VCaP (cell line): Measurements from ENCODE around the gene IER3IP1.

Experiments used
- H3K27ac ChIP-seq: fragments of 450-650 bp; 2 replicates; pipeline ENCODE4 v1.5.1; 2017
- TF ChIP-seq, protein P1 (sequence below): fragments of 450-650 bp; conservative IDR thresholded peaks from 2 replicates; pipeline ENCODE4 v1.5.1; 2017; ENCODE audit warnings: mild to moderate bottlenecking, moderate library complexity

IER3IP1 gene

DNA sequence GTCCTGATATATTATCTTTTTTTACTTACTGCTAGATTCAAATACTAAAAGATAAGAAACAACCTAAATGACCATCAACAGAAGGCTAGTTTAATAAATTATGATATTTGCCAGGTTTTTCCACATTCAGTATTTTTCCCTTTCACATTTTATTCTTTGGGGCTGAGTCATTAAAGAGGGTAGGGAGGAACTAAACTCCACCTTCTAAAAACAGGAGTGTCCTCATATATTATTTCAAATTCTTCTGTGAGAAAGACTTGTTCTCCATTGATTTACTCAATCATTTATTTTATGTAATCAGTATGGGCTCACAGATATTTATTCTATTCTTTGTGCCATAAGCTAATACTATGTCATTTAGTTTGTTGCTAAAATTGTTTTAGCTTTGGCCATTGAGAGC, 34.9 kb downstream of the IER3IP1 start:
- H3K27ac ChIP-seq = no peak overlapping the region
- TF ChIP-seq, protein P1, sequence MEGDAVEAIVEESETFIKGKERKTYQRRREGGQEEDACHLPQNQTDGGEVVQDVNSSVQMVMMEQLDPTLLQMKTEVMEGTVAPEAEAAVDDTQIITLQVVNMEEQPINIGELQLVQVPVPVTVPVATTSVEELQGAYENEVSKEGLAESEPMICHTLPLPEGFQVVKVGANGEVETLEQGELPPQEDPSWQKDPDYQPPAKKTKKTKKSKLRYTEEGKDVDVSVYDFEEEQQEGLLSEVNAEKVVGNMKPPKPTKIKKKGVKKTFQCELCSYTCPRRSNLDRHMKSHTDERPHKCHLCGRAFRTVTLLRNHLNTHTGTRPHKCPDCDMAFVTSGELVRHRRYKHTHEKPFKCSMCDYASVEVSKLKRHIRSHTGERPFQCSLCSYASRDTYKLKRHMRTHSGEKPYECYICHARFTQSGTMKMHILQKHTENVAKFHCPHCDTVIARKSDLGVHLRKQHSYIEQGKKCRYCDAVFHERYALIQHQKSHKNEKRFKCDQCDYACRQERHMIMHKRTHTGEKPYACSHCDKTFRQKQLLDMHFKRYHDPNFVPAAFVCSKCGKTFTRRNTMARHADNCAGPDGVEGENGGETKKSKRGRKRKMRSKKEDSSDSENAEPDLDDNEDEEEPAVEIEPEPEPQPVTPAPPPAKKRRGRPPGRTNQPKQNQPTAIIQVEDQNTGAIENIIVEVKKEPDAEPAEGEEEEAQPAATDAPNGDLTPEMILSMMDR = no peak

DNA sequence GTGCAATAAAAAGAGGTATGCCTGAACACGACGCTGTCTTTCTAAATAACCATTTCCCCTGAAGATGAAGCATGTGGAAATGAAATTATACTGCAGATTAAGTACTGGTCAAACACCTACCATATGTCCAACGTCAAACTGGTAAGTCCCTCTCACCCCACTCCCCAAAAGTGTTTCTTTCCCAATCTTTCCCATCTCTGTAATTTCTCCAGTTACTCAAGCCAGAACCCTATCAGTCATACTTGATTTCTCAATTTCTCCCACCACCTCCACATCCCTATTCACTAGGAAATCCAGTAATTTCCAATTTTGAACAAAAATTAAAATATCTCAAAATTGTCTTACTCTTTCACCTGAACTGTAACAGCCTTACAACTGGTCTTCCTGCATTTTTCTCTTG, 55.0 kb downstream of the IER3IP1 start:
- no peak overlapping the region for H3K27ac ChIP-seq
- TF ChIP-seq, protein P1 = no peak

DNA sequence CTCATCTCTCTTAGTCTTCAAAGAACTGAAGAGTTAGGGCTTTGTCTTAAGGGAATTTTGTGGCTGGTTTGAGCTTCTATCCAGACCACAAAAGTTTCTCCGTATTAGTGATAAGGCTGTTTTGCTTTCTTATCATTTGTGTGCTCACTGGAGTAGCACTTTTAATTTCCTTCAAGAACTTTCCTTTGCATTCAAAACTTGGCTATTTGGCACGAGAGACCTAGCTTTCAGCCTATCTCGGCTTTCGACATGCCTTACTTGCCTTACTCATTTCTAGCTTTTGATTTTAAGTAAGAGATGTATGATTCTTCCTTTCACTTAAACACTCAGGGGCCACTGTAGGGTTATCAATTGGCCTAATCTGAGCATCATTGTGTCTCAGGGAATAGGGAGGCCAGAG, 55.7 kb downstream of the IER3IP1 start:
- TF ChIP-seq, protein P1 = no peak
- no peak overlapping the region for H3K27ac ChIP-seq

DNA sequence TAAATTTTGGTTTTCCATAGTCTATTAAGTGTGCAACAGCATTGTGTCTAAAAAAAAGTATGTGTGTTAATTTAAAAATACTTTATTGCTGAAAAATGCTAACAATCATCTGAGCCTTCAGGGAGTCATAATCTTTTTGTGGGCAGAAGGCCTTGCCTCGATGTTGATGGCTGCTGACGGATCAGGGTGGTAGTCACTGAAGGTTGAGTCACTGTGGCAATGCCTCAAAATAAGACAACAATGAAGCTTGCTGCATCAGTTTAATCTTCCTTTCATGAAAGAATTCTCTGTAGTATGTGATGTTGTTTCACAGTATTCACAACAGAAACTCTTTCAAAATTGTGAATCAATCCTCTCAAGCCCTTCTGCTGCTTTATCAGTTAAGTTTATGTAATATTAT, 57.2 kb downstream of the IER3IP1 start:
- TF ChIP-seq, protein P1 = no peak
- no peak overlapping the region for H3K27ac ChIP-seq

DNA sequence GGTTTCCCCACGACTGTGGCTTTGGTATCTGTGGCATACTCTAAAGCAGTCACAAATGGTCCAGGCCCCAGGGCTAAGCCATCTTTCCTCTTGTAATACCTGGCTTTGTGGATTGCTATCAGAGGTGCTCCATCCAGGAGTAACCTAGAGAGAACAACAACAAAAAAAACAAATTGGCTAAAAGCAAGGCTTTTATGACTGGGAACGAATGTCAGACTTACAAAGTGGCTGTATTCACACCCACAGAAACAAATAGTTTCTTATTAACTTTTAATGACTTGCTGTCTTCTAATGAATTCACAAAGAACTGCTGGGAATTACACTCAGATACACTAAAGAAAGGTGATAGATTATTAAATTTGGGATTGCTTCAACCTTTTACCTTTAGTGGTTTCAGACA, 61.0 kb downstream of the IER3IP1 start:
- no peak overlapping the region for H3K27ac ChIP-seq
- TF ChIP-seq, protein P1 = no peak

DNA sequence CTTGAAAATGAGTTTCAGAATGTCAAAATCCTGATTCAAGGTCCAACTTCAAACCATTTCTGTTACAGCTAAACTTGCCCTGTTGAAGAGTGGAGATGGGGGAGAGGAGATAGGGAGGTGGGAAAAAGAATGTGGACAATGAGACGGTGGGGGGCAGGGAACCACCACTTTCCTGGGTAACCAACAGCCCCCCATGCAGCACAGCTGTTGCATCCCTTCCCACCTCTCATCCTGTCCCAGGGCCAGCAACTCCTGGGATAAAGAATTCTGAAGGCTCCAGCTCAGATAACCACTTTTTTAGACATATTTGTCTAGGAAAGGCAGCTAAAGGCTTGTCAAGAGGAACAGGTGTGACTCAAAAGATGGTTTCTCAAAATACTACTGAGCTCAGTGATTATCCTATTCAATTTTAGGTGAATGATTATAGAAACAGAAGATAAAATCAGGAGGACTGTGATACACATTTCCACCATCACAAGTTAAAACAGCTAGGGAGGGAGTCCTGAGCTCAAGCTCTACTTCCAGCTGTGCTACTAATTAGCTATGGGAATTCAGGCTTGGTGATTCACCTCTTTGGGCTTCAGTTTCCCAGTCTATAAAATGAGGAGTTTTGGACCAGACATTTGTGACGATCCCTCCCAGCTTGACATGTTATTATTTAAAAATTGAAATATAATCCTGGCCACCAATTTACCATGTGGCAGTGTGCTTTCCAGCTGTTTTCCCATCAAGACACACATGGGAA, 62.2 kb downstream of the IER3IP1 start:
- TF ChIP-seq, protein P1 = no peak
- H3K27ac ChIP-seq = no peak overlapping the region

DNA sequence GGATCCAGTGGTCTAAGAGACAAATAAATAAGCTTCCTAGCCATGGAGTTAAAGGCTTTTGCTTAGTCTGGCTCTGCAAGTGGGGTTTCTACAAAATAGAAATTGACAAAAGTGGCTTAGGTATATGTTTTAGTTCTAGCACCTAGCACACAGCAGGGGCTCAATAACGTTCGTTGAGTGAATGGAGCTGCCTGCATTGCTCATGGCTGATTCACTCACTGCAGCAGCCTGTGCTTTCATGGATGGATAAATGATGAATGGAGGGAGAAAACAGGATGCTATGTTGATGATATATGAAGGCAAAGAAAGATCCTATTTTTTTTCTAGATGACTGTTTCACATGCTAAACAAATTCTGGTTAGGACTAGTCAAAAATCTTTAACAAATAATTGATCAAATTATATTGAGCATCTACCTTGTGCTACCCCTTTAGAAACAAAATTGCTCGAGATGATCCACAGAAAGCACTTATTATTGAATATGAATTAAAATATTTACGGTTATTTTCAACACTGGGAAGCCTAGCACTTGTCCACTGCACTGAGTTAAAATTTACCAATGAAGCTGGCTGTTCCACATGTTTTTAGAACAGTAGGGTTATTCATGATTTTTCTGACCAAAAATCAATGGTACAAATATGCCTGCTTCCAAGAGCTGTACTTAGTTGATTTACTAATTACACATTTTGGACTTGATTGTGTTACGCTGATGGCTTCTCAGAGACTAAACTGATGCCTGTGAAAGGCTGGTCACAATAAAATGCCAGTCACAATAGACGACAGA, 65.5 kb downstream of the IER3IP1 start:
- TF ChIP-seq, protein P1 = no peak
- H3K27ac ChIP-seq = no peak overlapping the region
